ENCODE measurements around the gene MOB2.
"Not testable (repeated sequence)": the region's sequence is repeated elsewhere in the genome, so short reads cannot be mapped to it uniquely, and the experiment has no call there.

Gene MOB2

DNA sequence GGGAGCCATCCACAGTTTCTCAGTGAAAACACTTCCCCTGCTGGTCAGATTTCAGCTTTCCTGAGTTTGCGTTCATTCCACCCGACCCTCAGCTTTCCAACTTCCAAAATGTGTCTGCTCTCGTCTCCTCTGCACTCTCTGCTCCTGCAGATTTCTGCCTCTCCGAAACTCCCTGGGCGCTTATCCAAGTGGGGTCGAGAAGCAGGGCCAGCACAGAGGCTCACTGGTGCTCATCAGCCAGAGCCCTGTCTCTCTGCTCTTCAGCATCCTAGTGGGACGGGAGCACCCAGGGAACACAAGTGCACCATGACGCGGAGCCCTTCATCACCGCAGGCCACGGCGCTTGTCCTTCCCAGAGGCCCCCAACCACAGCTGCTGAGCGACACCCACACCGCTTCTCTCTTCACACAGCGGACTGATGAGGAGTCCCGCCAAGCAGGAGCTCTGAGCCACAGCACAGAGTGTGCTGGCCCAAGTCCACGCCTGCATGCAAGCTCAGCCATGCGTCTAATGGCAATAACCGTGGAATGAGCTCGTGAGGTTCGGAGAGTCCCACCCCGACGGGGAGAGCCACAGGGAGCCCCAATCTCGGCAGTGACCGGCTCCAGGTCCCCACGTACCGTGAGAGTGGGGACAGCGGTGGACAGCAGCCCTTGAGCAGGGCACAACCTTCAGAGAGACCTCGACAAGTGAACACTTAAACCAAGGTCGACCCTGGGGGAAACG is 27.9 kb upstream of the MOB2 start:
- H3K4me3 ChIP-seq (ENCODE audit: low read depth, low read length): no peak overlapping the region
- TF ChIP-seq CTCF (IDR thresholded peaks at IDR 0.05; ENCODE audit: low read depth, low read length): no peak
- in situ Hi-C loops (cut with HindIII; ENCODE audit: low sequenced_read_pairs): no loop called here
- DNase-seq (ENCODE audit: low read depth, low spot score): no peak

DNA sequence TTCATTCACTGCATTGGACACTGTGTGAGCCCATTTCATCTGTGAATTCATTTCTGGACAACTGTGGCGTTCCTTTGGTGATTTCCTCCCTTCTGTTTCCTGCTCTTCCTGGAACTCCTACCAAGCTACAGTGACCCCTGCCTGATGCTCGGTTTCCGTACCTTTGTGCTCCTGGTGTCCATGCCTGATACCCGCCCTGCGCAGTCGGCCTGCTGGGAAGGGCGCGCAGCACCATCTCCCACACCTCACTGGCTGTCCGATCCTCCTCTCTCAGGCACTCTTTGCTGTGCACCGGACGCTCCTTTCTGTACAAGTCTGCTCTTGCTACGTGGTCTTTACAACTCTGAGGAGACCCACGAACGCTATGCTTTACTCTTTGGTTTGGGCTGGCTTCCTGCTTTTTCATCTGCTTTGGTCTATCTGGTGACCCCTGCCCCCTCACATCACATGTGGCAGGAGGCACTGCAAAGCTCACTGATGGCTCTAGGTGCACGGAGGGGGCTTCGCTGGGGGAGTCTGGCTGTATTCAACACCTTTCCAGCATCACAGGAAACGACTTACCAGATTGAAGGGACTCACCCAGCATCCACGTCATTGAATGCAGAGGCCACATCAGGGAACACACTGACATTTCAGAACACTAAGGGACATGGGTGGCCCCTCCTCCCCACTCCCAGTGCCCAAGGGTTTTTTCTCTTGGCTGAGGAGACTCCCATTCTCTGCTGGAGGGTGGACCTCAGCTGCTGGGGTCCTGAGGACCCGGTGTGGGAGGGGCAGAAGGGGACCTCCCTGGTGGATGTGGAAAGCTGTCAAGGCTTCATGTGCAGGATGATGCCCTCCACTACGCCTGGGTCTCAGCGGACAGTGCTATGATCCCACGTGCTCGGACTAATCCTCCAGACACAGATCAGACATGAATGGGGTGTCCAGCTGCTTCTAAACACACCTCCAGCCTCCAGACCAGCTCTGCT is 27.0 kb upstream of the MOB2 start:
- H3K4me3 ChIP-seq (ENCODE audit: low read depth, low read length): no peak overlapping the region
- no peak for DNase-seq (ENCODE audit: low read depth, low spot score)
- in situ Hi-C loops (cut with HindIII; ENCODE audit: low sequenced_read_pairs): no loop called here
- no peak for TF ChIP-seq CTCF (IDR thresholded peaks at IDR 0.05; ENCODE audit: low read depth, low read length)

DNA sequence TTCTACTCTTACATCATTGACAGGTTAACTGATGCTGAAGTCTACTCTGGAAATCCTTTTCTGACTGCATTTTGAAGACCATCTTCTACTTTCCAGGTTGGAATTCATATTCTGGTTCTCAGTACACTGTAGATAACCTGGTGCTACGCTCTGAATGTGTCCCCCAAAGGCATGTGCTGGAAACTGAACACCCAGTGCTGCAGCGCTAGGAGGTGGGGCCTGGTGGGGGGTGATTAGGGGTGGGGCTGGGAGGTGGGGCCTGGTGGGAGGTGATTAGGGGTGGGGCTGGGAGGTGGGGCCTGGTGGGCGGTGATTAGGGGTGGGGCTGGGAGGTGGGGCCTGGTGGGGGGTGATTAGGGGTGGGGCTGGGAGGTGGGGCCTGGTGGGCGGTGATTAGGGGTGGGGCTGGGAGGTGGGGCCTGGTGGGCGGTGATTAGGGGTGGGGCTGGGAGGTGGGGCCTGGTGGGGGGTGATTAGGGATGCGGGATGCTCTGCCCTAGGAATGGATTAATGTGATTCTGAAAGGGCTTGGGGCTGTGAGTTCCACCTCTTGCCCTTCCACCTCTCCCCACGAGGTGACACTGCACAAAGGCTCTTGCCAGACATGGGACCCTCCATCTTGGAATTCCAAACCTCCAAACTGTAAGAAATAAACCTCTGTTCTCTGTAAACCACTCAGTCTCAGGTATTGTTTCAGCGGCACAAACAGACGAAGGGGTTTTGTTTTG is 26.1 kb upstream of the MOB2 start:
- in situ Hi-C loops (cut with HindIII; ENCODE audit: low sequenced_read_pairs); DNase-seq (ENCODE audit: low read depth, low spot score): not testable (repeated sequence)

GRCh38 chr11:1511937-1512496 is 25.4 kb upstream of the MOB2 start:
- in situ Hi-C loops (cut with HindIII; ENCODE audit: low sequenced_read_pairs): no loop called here
- H3K4me3 ChIP-seq (ENCODE audit: low read depth, low read length): no peak overlapping the region
- no peak for TF ChIP-seq CTCF (IDR thresholded peaks at IDR 0.05; ENCODE audit: low read depth, low read length)
- DNase-seq (ENCODE audit: low read depth, low spot score): no peak

More for the DNA sequence above, 26.1 kb upstream of the MOB2 start:
- H3K4me3 ChIP-seq (ENCODE audit: low read depth, low read length): not testable (repeated sequence)

DNA sequence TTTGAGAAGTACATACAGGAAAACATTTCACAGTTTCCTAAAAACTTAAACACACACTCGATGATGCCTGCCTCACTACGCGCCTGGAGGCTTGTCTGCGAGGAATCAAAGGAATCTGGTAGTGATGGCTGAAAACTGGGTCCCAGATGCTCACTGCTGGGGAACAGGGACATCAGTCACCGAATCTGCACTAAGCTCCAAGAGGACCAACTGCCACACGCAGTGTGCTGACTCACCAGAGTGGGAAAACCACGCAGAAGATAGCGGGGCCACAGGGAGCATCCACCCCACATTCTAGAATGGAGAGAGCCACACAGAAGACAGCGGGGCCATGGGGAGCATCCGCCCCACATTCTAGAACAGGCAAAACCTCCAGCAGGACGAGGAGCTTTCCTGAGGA is 24.3 kb upstream of the MOB2 start:
- TF ChIP-seq CTCF (IDR thresholded peaks at IDR 0.05; ENCODE audit: low read depth, low read length): no peak
- H3K4me3 ChIP-seq (ENCODE audit: low read depth, low read length): no peak overlapping the region
- DNase-seq (ENCODE audit: low read depth, low spot score): no peak
- in situ Hi-C loops (cut with HindIII; ENCODE audit: low sequenced_read_pairs): no loop called here

DNA sequence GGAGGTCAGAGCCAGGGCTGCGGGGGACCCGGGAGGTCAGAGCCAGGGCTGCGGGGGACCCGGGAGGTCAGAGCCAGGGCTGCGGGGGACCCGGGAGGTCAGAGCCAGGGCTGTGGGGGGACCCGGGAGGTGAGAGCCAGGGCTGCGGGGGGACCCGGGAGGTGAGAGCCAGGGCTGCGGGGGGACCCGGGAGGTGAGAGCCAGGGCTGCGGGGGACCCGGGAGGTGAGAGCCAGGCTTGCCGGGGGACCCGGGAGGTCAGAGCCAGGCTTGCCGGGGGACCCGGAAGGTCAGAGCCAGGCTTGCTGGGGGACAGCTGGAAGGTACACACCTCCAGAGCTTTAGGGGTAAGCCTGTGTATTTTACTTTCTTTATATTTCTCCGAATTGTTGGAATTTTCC is 23.8 kb upstream of the MOB2 start:
- H3K4me3 ChIP-seq (ENCODE audit: low read depth, low read length); in situ Hi-C loops (cut with HindIII; ENCODE audit: low sequenced_read_pairs); DNase-seq (ENCODE audit: low read depth, low spot score): not testable (repeated sequence)

- no peak for DNase-seq (ENCODE audit: low read depth, low spot score)
- no peak for TF ChIP-seq CTCF (IDR thresholded peaks at IDR 0.05; ENCODE audit: low read depth, low read length)
- no peak overlapping the region for H3K4me3 ChIP-seq (ENCODE audit: low read depth, low read length)
- in situ Hi-C loops (cut with HindIII; ENCODE audit: low sequenced_read_pairs): no loop called here
Observed at GRCh38 chr11:1509626-1510255, 23.2 kb upstream of the MOB2 start.

Data from astrocyte of the spinal cord (primary cell).